HG03460 (cell line): ENCODE measurements around the gene MRM3.
"Not testable (repeated sequence)": the region's sequence is repeated elsewhere in the genome, so short reads cannot be mapped to it uniquely, and the experiment has no call there.

Experiments
- ATAC-seq: cut with Tn5 transposase; IDR thresholded peaks from one replicate; pipeline ENCODE4 v1.9.1; 2021; ENCODE audit not compliant: unreplicated experiment

MRM3 gene

GRCh38 chr17:794876-795275 is 12.7 kb downstream of the MRM3 start:
- no peak for ATAC-seq

GRCh38 chr17:795276-795675 is 13.1 kb downstream of the MRM3 start:
- ATAC-seq, result no peak

- ATAC-seq, result no peak
These were observed 13.6 kb downstream of the MRM3 start for GRCh38 chr17:795721-796120.

GRCh38 chr17:796609-797008 is 14.5 kb downstream of the MRM3 start:
- no peak for ATAC-seq

GRCh38 chr17:797236-797840 is 15.2 kb downstream of the MRM3 start:
- no peak for ATAC-seq

GRCh38 chr17:798246-798645 is 16.1 kb downstream of the MRM3 start:
- no peak for ATAC-seq

- no peak for ATAC-seq
These were observed 17.1 kb downstream of the MRM3 start for GRCh38 chr17:799261-799660.

GRCh38 chr17:800446-801242 is 18.5 kb downstream of the MRM3 start:
- no peak for ATAC-seq

- ATAC-seq, result no peak
These were observed 19.5 kb downstream of the MRM3 start for GRCh38 chr17:801660-802059.

GRCh38 chr17:802481-802880 is 20.3 kb downstream of the MRM3 start:
- ATAC-seq, result no peak

- ATAC-seq, result no peak
These were observed 21.0 kb downstream of the MRM3 start for GRCh38 chr17:802901-803881.

GRCh38 chr17:804541-805435 is 22.6 kb downstream of the MRM3 start:
- ATAC-seq, result no peak

- ATAC-seq, result not testable (repeated sequence)
These were observed 23.7 kb downstream of the MRM3 start for GRCh38 chr17:805886-806285.

GRCh38 chr17:806346-806745 is 24.2 kb downstream of the MRM3 start:
- no peak for ATAC-seq

- ATAC-seq, result no peak
These were observed 24.8 kb downstream of the MRM3 start for GRCh38 chr17:806781-807522.

GRCh38 chr17:807523-808294 is 25.6 kb downstream of the MRM3 start:
- no peak for ATAC-seq

- ATAC-seq, result no peak
These were observed 29.1 kb downstream of the MRM3 start for GRCh38 chr17:811051-811784.

GRCh38 chr17:812638-813204 is 30.6 kb downstream of the MRM3 start:
- no peak for ATAC-seq
